GM12865 (cell line): ENCODE results near the gene ABCF2.

Source experiments
- DNase-seq: peaks from one replicate; pipeline ENCODE4 v3.0.0; 2010; ENCODE audit warnings: low read depth
- H3K4me3 ChIP-seq: 2 replicates; pipeline ENCODE4 v1.5.1; 2011; ENCODE audit warnings: mild to moderate bottlenecking, low read depth, low read length, control low read depth
- TF ChIP-seq, protein P1 (sequence below): IDR thresholded peaks from 2 replicates; pipeline ENCODE4 v1.5.1; 2011; ENCODE audit warnings: low read length, control low read depth, low read depth, inconsistent platforms; ENCODE audit not compliant: insufficient read depth; ENCODE audit errors: missing control alignments

The ABCF2 gene

DNA sequence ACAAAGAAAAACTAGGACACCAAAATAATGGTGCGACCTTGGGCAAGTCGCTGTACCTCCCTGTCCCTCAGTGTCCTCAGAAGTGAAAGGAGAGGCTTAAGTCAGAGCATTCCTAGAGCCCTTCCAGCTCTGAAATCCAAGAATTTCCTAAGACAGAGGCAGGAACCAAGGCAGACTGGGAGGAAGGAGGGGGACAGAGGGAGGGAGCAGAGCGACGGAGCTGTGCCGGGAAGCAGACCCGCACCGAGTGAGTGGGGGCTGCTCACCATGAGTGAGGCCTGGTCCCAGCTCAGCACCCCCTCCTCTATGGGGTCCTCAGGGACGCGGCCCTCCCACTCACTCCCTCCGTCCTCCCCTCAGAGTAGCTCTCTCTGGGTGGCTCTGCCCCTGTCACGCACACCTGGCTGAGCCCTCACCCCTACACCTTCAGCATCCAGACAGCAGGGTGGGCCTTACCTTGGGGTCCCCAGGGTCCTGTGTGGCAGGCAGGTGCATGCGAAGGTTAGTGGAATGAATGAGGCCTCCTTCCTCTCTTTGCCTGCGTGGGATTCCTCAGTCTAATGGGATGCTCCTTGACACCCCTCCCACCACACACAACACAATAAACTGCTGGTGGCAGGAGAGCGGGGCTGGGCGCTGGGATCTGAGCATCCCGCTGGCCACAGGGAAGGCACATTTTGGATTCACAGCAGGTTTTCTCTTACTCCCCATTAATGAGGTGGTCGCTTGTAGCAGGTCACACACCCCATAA lies 26.1 kb upstream of the ABCF2 start:
- TF ChIP-seq, protein P1, sequence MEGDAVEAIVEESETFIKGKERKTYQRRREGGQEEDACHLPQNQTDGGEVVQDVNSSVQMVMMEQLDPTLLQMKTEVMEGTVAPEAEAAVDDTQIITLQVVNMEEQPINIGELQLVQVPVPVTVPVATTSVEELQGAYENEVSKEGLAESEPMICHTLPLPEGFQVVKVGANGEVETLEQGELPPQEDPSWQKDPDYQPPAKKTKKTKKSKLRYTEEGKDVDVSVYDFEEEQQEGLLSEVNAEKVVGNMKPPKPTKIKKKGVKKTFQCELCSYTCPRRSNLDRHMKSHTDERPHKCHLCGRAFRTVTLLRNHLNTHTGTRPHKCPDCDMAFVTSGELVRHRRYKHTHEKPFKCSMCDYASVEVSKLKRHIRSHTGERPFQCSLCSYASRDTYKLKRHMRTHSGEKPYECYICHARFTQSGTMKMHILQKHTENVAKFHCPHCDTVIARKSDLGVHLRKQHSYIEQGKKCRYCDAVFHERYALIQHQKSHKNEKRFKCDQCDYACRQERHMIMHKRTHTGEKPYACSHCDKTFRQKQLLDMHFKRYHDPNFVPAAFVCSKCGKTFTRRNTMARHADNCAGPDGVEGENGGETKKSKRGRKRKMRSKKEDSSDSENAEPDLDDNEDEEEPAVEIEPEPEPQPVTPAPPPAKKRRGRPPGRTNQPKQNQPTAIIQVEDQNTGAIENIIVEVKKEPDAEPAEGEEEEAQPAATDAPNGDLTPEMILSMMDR: no peak
- no peak overlapping the region for H3K4me3 ChIP-seq
- no peak for DNase-seq

DNA sequence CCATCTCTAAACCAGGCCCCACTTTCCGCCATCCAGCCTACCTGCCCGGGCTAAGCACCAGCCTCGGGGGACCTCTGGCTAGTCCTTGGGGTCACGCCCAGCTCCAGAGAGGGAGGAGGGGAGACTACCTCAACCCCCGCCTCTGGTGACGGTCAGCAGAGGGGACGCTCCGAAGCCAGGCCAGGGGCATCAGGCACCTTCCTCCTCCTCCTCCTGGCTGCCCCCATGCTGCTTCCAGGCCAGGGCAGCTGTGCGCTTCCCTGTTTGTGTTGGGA lies 25.5 kb upstream of the ABCF2 start:
- DNase-seq: no peak
- TF ChIP-seq, protein P1: no peak
- no peak overlapping the region for H3K4me3 ChIP-seq

DNA sequence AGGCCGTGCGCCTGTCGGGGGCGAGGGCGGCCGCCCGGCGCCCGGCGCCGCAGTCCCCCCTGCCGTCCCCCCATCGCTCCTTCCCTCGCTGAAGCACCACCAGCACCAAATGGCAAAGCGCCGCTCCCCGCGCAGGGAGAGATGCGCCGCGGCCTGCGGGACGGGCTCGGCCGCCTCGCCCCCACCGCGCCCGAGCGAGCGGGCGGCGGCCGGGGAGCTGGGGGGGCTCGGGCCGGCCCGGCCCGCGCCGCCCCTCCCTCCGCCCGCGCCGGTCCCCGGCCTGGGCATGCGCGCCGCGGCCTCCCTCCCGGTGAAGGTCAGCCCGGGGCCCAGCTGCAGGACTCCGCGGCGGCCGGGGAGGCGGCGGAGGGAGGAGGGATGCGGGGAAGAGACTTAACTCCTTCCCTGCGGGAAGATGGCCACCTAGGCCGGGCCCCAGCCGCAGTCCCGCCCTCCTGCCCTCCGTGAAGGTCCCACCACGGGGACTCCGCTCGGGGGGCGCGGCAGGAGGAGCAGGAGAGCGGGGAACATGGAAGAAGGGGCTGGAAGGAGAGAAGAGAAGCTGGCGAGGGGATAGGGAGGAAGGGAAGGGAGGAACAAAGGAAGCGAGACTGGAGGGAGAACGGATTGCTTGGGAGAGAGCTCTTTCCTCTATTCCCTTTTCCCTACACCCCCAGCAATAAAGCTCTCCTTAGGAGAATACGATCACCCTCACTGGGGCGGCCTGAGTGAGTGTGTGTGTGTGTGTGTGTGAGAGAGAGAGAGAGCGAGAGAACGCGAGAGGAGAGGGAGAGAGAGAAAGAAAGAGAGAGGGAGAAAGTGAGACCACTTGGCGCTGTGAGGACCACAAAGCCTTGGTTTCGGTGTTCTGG lies 24.9 kb upstream of the ABCF2 start:
- DNase-seq: no peak
- no peak overlapping the region for H3K4me3 ChIP-seq
- TF ChIP-seq, protein P1: no peak

DNA sequence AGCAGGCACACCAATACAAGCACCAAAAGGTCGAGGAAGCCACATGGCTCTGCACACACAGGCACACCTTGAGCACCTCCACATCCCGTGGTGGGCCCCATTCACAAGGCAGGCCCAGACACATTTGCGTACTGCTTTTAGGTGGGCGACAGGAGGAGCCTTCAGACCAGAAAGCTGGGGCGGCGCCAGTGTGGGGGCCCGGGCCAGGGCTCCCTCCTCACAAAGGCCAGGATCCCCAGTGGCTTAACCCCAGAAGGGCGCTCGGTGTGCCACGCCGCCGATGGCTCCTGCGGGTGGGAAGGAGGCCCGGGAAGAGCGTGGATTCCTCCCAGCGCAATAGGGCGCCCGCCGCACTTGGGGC lies 24.3 kb upstream of the ABCF2 start:
- TF ChIP-seq, protein P1: no peak
- DNase-seq: no peak
- H3K4me3 ChIP-seq: no peak overlapping the region

DNA sequence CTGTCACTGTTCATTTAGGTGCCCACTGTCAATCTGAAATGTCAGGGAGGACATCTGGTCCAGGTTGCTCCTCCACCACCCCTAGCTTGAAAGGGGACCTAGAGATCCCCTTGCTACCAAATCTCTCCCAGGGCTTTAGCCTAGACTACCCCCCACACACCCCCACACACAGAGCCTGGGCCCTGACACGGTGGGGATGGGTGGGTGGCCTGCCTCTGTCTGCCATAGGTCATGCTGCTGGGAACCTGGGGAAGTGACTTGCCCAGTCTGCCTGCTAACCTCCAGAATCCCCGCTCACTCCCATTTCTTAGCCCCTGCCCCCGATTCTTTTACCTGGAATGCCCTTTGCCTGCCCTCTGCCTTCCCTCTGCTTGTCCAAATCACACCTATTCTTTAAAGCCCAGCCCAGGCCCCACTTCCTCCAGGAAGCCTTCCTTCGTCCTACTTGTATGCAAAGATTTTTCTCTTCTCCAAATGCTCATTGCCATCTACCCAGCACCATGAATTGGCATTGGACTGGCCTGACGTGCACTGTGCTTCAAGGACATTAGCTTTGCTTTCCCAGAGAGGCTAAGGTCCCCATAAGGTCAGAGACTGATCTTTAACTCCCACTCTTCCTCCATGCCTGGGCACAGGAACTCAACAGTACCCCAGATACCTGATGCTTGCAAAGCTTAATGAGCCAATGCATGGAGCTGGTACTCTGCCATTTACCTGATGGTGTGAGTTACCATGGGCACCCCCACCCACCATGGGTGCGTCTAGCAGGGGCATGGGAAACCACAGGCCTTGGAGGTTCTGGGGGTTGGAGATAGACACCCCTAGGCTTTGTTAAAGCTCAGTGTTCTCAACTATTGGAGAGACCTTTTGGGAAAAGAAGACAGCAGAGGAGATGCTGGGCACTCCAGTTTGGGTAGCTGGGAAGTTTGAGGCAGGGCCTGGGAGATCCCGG lies 23.5 kb upstream of the ABCF2 start:
- TF ChIP-seq, protein P1: no peak
- H3K4me3 ChIP-seq: no peak overlapping the region
- no peak for DNase-seq

DNA sequence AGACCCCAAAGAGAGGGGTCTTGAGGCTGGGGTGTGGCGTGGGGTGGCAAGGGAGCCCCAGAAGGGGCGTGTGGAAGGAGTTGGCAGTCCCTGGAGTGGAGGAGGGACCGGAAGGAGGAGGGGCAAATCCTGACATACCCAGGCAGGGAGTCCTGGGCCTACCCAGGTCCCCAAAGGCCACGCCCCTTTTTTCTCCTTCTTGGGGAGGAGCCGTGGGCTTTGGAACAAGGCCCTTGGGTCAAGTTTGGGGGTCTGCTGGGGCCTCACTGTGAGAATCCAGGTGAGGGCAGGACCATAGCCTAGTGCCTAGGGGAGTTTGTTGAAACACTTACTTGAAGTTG lies 22.7 kb upstream of the ABCF2 start:
- H3K4me3 ChIP-seq: no peak overlapping the region
- TF ChIP-seq, protein P1: no peak
- DNase-seq: no peak
